Ovary (tissue), 9 donors: ENCODE data around the gene EXOC7. TPM values are rescaled to one million over a fixed set of nuclear protein-coding genes. Genes with fewer than 3 reads are reported as not detected.

Source experiments
- DNase-seq, 5 donors: peaks; one replicate each; pipeline ENCODE4 v3.0.0-alpha.2; 2019 to 2020
- H3K27ac ChIP-seq, 2 donors: fragments of 200-600 bp; one replicate each; pipeline versions ENCODE4 v1.5.1 to v1.8.0; 2019 to 2022
- H3K27me3 ChIP-seq: fragments of 200-600 bp; one replicate; pipeline ENCODE4 v1.8.0; 2022
- H3K36me3 ChIP-seq: fragments of 200-600 bp; sonication (generic); one replicate; pipeline ENCODE4 v1.5.1; 2019
- H3K4me1 ChIP-seq: one replicate; pipeline ENCODE4 v1.8.1; 2013; ENCODE audit warnings: mild to moderate bottlenecking, moderate library complexity; ENCODE audit not compliant: insufficient read depth
- H3K4me3 ChIP-seq: fragments of 200-600 bp; sonication (generic); one replicate; pipeline ENCODE4 v1.5.1; 2017
- H3K9me3 ChIP-seq, 2 donors: fragments of 200-600 bp in 1 of 2; sonication (generic) in 1 of 2; one replicate each; pipeline versions ENCODE4 v1.5.1 to v1.8.1; 2013 to 2019; ENCODE audit warnings: mild to moderate bottlenecking in 1 of 2, moderate library complexity in 1 of 2
- CTCF ChIP-seq, 3 donors: fragments of 450-650 bp in 2 of 3; fragments of 200-600 bp in 1 of 3; IDR thresholded peaks; one replicate each; pipeline versions ENCODE4 v1.5.1 to v1.8.0; 2016 to 2022; ENCODE audit warnings: antibody characterized with exemption in 3 of 3, mild to moderate bottlenecking in 1 of 3
- EP300 ChIP-seq: sonication (generic); formaldehyde crosslinking; IDR thresholded peaks from one replicate; pipeline ENCODE4 v1.6.1; 2017; ENCODE audit warnings: antibody characterized with exemption
- POLR2A ChIP-seq: fragments of 450-650 bp; IDR thresholded peaks from one replicate; pipeline ENCODE4 v1.6.1; 2017; ENCODE audit warnings: antibody characterized with exemption, mild to moderate bottlenecking, moderate library complexity
- WGBS, 3 donors: extraction: QIAGEN DNeasy Blood & Tissue Kit in 1 of 3; methylation state at CpG; one replicate each; pipeline versions ENCODE4 v1.1.5 to v1.1.7; 2013 to 2017; 5-methylcytosine and 5-hydroxymethylcytosine counted together
- intact Hi-C, 4 donors: fragments of 100-400 bp; cut with DNase I; formaldehyde crosslinking; loops; one replicate each; pipeline versions ENCODE4 v1.11.0 to v1.15.1; 2022 to 2023
- polyA plus RNA-seq, 2 donors: library from polyadenylated mRNA; stranded (reverse); fragments of 200-250 nt in 1 of 2; fragments of 350-450 nt in 1 of 2; fragmentation: Illumina TruSeq in 1 of 2; extraction: RNeasy Lipid Tissue Mini Kit (QIAGEN cat#74804) in 1 of 2; gene quantifications; one replicate each; pipeline ENCODE4 v1.2.3, GENCODE V29; 2013 to 2014
- total RNA-seq, 7 donors: library from RNA; depleted of rRNA in 2 of 7; stranded (reverse); fragments of >200 nt in 2 of 7; fragmentation: NEBNext Ultra II Directional in 3 of 7; extraction: Animal tissue kit (Norgen Biotek cat#: 25700) in 3 of 7; gene quantifications; one replicate each; pipeline versions ENCODE4 v1.1.0 to v1.2.4, GENCODE V29; 2016 to 2023
- donor health status: DM: no; HTN: no; CAD: no; lungs with moderate emphysema.
- donor health status: DM: no; HTN: no; CAD: no.
- donor health status: Bipolar disorder and iron deficiency.
- donor health status: DM: yes; HTN: yes; CAD: no.
- donor health status: DM: no; HTN: no; CAD: no.
- donor health status: DM: yes; HTN: yes; CAD: no.

EXOC7 gene
- total and polyA plus RNA-seq, 9 donors = 46.9 to 121 (median 114) TPM

GRCh38 chr17:76040376-76040775 lies 63.2 kb downstream of the EXOC7 start:
- Histone ChIP-seq H3K4me1 (peaks cover 7% of the 10 kb centered on the region), H3K27ac (no peak overlapping the region), H3K9me3 (no peaks in the 10 kb centered on the region), H3K27me3 (no peaks in the 10 kb centered on the region), H3K4me3 (no peak overlapping the region), H3K36me3 (no peaks in the 10 kb centered on the region)
- intact Hi-C loops = no loop called here
- 60 to 67% (median 67%) methylated on average over 6 of the region's 6 CpGs for WGBS, 3 donors
- TF ChIP-seq CTCF (IDR thresholded peaks at IDR 0.05) = no peak
- TF ChIP-seq EP300 = no peak
- TF ChIP-seq POLR2A = no peak
- peak in 1 of 5 donors; percentile 16 for DNase-seq

- WGBS, 3 donors = 64 to 67% (median 66%) methylated on average over 6 of the region's 6 CpGs
- DNase-seq = peak in 1 of 5 donors; percentile 13
- no peak overlapping the region for H3K27ac ChIP-seq
- no peaks in the 10 kb centered on the region for H3K9me3 ChIP-seq
- no peaks in the 10 kb centered on the region for H3K27me3 ChIP-seq
- no peak overlapping the region for H3K4me3 ChIP-seq
- no peak for TF ChIP-seq POLR2A
- no peaks in the 10 kb centered on the region for H3K36me3 ChIP-seq
- H3K4me1 ChIP-seq = peaks cover 9% of the 10 kb centered on the region
- intact Hi-C loops = no loop called here
Measured at GRCh38 chr17:76039121-76039520, 64.5 kb downstream of the EXOC7 start.

- H3K36me3 ChIP-seq = no peaks in the 10 kb centered on the region
- no peaks in the 10 kb centered on the region for H3K9me3 ChIP-seq
- intact Hi-C loops = no loop called here
- no peak overlapping the region for H3K4me3 ChIP-seq
- no peak overlapping the region for H3K27ac ChIP-seq
- TF ChIP-seq EP300 (no peak), POLR2A (no peak), CTCF (IDR thresholded peaks at IDR 0.05) (no peak)
- H3K4me1 ChIP-seq = peaks cover 12% of the 10 kb centered on the region
- H3K27me3 ChIP-seq = no peaks in the 10 kb centered on the region
- DNase-seq = peak in 1 of 5 donors; percentile 16
- 67 to 75% (median 69%) methylated on average over 3 of the region's 3 CpGs for WGBS, 3 donors
Measured at GRCh38 chr17:76038050-76038449, 65.5 kb downstream of the EXOC7 start.

GRCh38 chr17:76036497-76037261 lies 66.9 kb downstream of the EXOC7 start:
- no peak for TF ChIP-seq POLR2A
- TF ChIP-seq EP300 = no peak
- TF ChIP-seq CTCF (IDR thresholded peaks at IDR 0.05) = no peak
- no peak overlapping the region for H3K4me3 ChIP-seq
- H3K9me3 ChIP-seq = no peaks in the 10 kb centered on the region
- peak in 3 of 5 donors; percentile 39 to 63 (median 56) for DNase-seq
- WGBS, 3 donors = 21 to 24% (median 21%) methylated on average over 20 to 22 of the region's 22 CpGs
- intact Hi-C loops = no loop called here
- no peak overlapping the region for H3K27ac ChIP-seq
- no peaks in the 10 kb centered on the region for H3K36me3 ChIP-seq
- H3K27me3 ChIP-seq = no peaks in the 10 kb centered on the region
- peaks cover 12% of the 10 kb centered on the region for H3K4me1 ChIP-seq
